DMS53 treated with DMSO at 0.1 percent for 48 hours (cell line): ENCODE data around the gene KNL1.
"Not testable (repeated sequence)": the region's sequence is repeated elsewhere in the genome, so short reads cannot be mapped to it uniquely, and the experiment has no call there.

ENCODE experiments used
- DNase-seq: peaks from one replicate; lab custom pipeline; 2025; ENCODE audit not compliant: unreplicated experiment; lab: John Stamatoyannopoulos, UW

The KNL1 gene

DNA sequence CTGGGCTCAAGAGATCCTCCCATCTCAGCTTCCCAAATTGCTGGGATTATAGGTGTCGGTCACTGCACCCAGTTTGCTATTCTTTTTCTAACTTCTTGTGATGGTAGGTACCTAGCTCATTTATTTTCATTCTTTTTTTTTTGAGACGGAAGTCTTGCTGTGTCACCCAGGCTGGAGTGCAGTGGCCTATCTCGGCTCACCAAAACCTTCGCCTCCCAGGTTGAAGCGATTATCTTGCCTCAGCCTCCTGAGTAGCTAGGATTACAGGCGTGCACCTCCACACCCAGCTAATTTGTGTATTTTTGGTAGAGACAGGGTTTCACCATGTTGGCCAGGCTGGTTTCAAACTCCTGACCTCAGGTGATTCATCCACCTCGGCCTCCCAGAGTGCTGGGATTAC is 70.9 kb downstream of the KNL1 start:
- no peak for DNase-seq

DNA sequence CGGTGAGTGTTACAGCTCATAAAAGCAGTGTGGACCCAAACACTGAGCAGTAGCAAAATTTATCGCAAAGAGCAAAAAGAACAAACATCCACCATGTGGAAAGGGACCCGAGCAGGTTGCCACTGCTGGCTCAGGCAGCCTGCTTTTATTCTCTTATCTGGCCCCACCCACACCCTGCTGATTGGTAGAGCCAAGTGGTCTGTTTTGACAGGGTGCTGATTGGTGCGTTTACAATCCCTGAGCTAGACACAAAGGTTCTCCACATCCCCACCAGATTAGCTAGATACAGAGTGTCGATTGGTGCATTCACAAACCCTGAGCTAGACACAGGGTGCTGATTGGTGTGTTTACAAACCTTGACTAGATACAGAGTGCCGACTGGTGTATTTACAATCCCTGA is 82.2 kb downstream of the KNL1 start:
- not testable (repeated sequence) for DNase-seq

- DNase-seq, result not testable (repeated sequence)
These were observed 82.9 kb downstream of the KNL1 start for GRCh38 chr15:40676906-40677305.

GRCh38 chr15:40680151-40680550 is 86.1 kb downstream of the KNL1 start:
- no peak for DNase-seq

GRCh38 chr15:40680959-40681358 is 86.9 kb downstream of the KNL1 start:
- DNase-seq, result not testable (repeated sequence)

DNA sequence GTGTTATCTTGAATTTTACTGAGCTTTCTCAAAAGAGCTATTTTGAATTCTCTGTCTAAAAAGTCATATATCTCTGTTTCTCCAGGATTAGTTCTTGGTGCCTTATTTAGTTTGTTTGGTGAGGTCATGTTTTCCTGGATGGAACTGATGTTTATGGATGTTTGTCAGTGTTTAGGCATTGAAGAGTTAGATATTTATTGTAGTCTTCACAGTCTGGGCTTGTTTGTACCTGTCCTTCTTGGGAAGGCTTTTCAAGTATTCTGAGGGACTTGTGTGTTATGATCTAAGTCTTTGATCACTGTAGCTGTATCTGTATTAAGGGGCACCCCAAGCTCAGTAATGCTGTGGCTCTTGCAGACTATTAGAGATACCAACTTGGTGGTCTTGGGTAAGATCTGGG is 90.3 kb downstream of the KNL1 start:
- no peak for DNase-seq

DNA sequence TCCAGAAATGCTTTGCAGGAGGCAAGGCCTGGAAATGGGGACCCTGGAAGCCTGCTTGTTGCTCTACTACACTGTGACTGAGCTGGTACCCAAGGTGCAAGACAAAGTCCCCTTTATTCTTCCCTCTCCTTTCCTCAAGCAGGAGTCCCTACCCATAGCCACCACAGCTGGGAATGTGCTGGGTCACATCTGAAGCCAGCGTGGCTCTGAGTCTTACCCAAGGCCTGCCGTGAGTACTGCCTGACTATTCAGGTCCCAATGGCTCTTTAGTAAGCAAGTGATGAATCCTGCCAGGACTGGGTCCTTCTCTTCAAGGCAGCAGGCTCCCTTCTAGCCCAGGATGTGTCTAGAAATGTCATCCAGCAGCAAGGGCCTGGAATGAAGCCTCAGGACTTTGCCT is 91.3 kb downstream of the KNL1 start:
- no peak for DNase-seq

DNA sequence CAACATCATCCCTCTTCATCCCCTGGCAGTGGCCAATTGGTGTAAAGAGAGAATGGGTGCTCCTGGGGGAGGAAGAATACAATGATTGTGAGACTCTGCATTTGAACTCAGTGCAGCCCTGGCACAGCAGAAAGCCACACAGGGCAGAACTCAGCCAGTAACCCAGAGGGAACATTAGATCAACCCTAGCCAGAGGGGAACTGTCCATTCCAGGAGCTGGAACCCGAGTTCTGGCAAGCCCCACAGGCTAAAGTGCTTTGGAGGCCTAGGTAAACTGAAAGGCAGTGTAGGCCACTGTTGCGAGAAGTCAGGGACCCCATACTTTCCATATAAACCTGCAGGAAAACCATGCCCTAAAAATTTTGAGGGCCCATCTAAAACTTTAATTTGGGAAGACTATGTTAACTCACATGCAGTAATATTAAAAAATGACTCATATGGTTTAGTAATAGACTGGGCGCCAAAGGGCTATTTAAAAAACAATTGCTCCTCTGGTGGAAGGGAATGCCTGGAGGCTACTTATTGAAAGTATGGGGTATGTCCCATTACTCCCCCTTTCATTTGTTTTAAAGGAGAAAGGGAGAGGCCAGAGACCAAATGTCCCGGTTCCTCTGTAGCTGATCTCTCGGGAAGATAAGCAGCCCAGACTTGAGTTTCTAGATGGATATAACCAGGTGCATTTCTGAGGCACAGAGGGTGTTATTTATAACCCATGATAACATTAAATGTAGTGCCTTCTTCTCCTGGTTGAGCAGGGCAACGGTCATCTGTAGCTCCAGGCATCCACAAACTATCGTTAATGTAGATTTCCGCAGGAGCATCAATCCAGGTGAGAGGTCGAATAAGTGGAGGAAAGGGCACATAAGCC is 95.1 kb downstream of the KNL1 start:
- no peak for DNase-seq

GRCh38 chr15:40691737-40692136 is 97.7 kb downstream of the KNL1 start:
- DNase-seq, result no peak

GRCh38 chr15:40693904-40694687 is 100.0 kb downstream of the KNL1 start:
- no peak for DNase-seq

GRCh38 chr15:40694688-40695468 is 100.8 kb downstream of the KNL1 start, which contains the start of gene RAD51:
RAD51 (plus strand) TSS chr15:40695174; CDS start chr15:40698759, 3,585 bp downstream.
- DNase-seq, result peak; percentile 71

- peak; percentile 12 for DNase-seq
These were observed 101.4 kb downstream of the KNL1 start for GRCh38 chr15:40695469-40695890.

DNA sequence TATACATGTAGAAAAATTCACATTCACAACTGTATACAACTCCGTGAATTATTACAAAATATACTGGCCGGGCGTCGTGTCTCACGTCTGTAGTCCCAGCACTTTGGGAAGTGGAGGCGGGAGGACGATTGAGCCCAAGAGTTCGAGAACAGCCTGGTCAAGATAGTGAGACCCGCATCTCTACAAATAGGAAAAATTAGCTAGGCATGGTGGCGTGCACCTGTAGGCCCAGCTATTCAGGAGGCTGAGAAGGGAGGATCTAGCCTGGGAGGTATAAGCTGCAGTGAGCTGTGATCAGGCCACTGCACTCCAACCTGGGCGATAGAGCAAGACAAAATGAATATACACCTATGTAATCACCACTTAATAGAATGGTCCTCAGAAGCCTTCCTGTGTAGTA is 102.2 kb downstream of the KNL1 start:
- DNase-seq, result no peak

- no peak for DNase-seq
These were observed 103.9 kb downstream of the KNL1 start for GRCh38 chr15:40697916-40698315.

DNA sequence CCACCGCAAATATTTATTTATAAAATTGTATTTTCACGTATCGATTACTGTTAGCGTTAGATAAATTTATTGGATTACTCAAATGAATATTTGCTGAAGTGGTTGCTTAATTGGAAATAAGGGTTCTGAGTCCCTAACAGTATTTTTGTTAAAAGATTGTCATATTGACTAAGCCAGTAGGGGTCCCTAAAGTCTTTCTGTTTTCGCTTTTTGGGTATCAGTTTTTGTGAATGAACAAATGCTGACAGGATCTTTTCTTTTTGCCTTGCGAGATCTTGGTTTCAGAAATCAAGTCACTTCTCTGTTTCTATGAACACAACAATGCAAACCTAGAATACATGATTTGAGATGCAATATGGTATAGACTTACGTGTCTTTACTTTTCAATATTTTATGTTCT is 108.0 kb downstream of the KNL1 start:
- no peak for DNase-seq

- no peak for DNase-seq
These were observed 112.1 kb downstream of the KNL1 start for GRCh38 chr15:40706121-40706520.
